ENCODE results near the gene PROB1.
"Not testable (repeated sequence)": the region's sequence is repeated elsewhere in the genome, so short reads cannot be mapped to it uniquely, and the experiment has no call there.

Gene PROB1

GRCh38 chr5:139391570-139392323 is 3.2 kb downstream of the PROB1 start:
- DNase-seq (ENCODE audit: low spot score): no peak

- no peak for DNase-seq (ENCODE audit: low spot score)
These were observed 4.0 kb downstream of the PROB1 start for GRCh38 chr5:139390639-139391569.

- DNase-seq (ENCODE audit: low spot score): no peak
These were observed 4.9 kb downstream of the PROB1 start, which contains the start of gene MZB1 for GRCh38 chr5:139389701-139390638. MZB1 (minus strand) TSS chr5:139389913; CDS start chr5:139389856, 57 bp downstream.

- no peak for DNase-seq (ENCODE audit: low spot score)
These were observed 6.6 kb downstream of the PROB1 start for GRCh38 chr5:139388198-139388821.

GRCh38 chr5:139387611-139388197 is 7.2 kb downstream of the PROB1 start:
- no peak for DNase-seq (ENCODE audit: low spot score)

GRCh38 chr5:139386956-139387355 is 7.9 kb downstream of the PROB1 start:
- DNase-seq (ENCODE audit: low spot score): not testable (repeated sequence)

- no peak for DNase-seq (ENCODE audit: low spot score)
These were observed 8.9 kb downstream of the PROB1 start for GRCh38 chr5:139386050-139386438.

GRCh38 chr5:139385061-139386049 is 9.5 kb downstream of the PROB1 start:
- peak; percentile 55 for DNase-seq (ENCODE audit: low spot score)

GRCh38 chr5:139384591-139385051 is 10.3 kb downstream of the PROB1 start:
- no peak for DNase-seq (ENCODE audit: low spot score)

- DNase-seq (ENCODE audit: low spot score): no peak
These were observed 10.8 kb downstream of the PROB1 start for GRCh38 chr5:139383993-139384590.

- DNase-seq (ENCODE audit: low spot score): no peak
These were observed 11.5 kb downstream of the PROB1 start, which contains the start of gene SLC23A1 for GRCh38 chr5:139383275-139383992. SLC23A1 (minus strand) TSS chr5:139383297; CDS start chr5:139383253, 44 bp downstream.

- DNase-seq (ENCODE audit: low spot score): no peak
These were observed 12.1 kb downstream of the PROB1 start for GRCh38 chr5:139382807-139383206.

- DNase-seq (ENCODE audit: low spot score): no peak
These were observed 12.8 kb downstream of the PROB1 start for GRCh38 chr5:139381837-139382761.

- no peak for DNase-seq (ENCODE audit: low spot score)
These were observed 15.1 kb downstream of the PROB1 start for GRCh38 chr5:139379626-139380449.

GRCh38 chr5:139378941-139379361 is 16.0 kb downstream of the PROB1 start:
- no peak for DNase-seq (ENCODE audit: low spot score)

GRCh38 chr5:139378101-139378825 is 16.6 kb downstream of the PROB1 start:
- no peak for DNase-seq (ENCODE audit: low spot score)

Measured in cerebellar cortex (tissue), 1 donor.